Stomach (tissue), 9 donors: ENCODE results near the gene MYO5B. TPM values are rescaled to one million over a fixed set of nuclear protein-coding genes. Genes with fewer than 3 reads are reported as not detected.

ENCODE experiments used
- DNase-seq, 2 donors: peaks; one replicate each; pipeline versions ENCODE4 v3.0.0 to v3.0.0-alpha.2; 2013 to 2019
- H3K27ac ChIP-seq, 5 donors: fragments of 200-600 bp in 4 of 5; sonication (generic) in 4 of 5; one replicate each; pipeline ENCODE4 v1.5.1; 2013 to 2019; ENCODE audit warnings: mild to moderate bottlenecking in 1 of 5, moderate library complexity in 1 of 5
- H3K27me3 ChIP-seq, 3 donors: fragments of 200-600 bp; sonication (generic); one replicate each; pipeline ENCODE4 v1.5.1; 2017 to 2019; ENCODE audit warnings: mixed run types in 1 of 3
- H3K36me3 ChIP-seq, 4 donors: fragments of 200-600 bp; sonication (generic); 1 replicate in 3 of 4; 2 replicates in 1 of 4; pipeline ENCODE4 v1.5.1; 2016 to 2019
- H3K4me1 ChIP-seq, 4 donors: fragments of 200-600 bp; sonication (generic); one replicate each; pipeline ENCODE4 v1.5.1; 2016 to 2019
- H3K4me3 ChIP-seq, 4 donors: fragments of 200-600 bp; sonication (generic) in 3 of 4; one replicate each; pipeline ENCODE4 v1.5.1; 2016 to 2019; ENCODE audit warnings: mild to moderate bottlenecking in 1 of 4
- H3K9me3 ChIP-seq, 4 donors: fragments of 200-600 bp; sonication (generic); one replicate each; pipeline ENCODE4 v1.5.1; 2016 to 2019
- CTCF ChIP-seq, 7 experiments: fragments of 450-650 bp in 4 of 7; fragments of 200-600 bp in 3 of 7; sonication (generic) in 3 of 7; IDR thresholded peaks; one replicate each; pipeline ENCODE4 v1.5.1; 2016 to 2019; ENCODE audit warnings: antibody characterized with exemption in 7 of 7, control low read depth in 2 of 7, mild to moderate bottlenecking in 1 of 7
- EP300 ChIP-seq: sonication (generic); formaldehyde crosslinking; IDR thresholded peaks from one replicate; pipeline ENCODE4 v1.6.1; 2017; ENCODE audit warnings: antibody characterized with exemption
- POLR2A ChIP-seq, 4 donors: fragments of 450-650 bp; IDR thresholded peaks; one replicate each; pipeline ENCODE4 v1.6.1; 2016; ENCODE audit warnings: antibody characterized with exemption in 4 of 4, control low read depth in 2 of 4, mild to moderate bottlenecking in 1 of 4, moderate library complexity in 1 of 4
- POLR2AphosphoS5 ChIP-seq, 3 donors: sonication (generic); formaldehyde crosslinking; IDR thresholded peaks; one replicate each; pipeline ENCODE4 v1.6.1; 2016; ENCODE audit warnings: antibody characterized with exemption in 3 of 3
- WGBS, 5 donors: extraction: QIAGEN DNeasy Blood & Tissue Kit in 3 of 5; methylation state at CpG; one replicate each; pipeline versions ENCODE4 v1.1.5 to v1.1.7; 2013 to 2018; 5-methylcytosine and 5-hydroxymethylcytosine counted together
- intact Hi-C: fragments of 100-400 bp; cut with DNase I; formaldehyde crosslinking; loops from one replicate; pipeline ENCODE4 v1.15.1; 2023; ENCODE audit warnings: low total_unique reads
- polyA plus RNA-seq, 3 donors: library from polyadenylated mRNA; stranded (reverse); fragments of 200-250 nt; gene quantifications; one replicate each; pipeline ENCODE4 v1.2.3, GENCODE V29; 2013
- total RNA-seq, 5 donors: library from RNA; depleted of rRNA; stranded (reverse); fragments of >200 nt; gene quantifications; one replicate each; pipeline versions ENCODE4 v1.1.0 to v1.2.3, GENCODE V29; 2014 to 2016
- donor health status: healthy with polysubstance abuse.
- donor health status: Bipolar disorder and iron deficiency.
- donor health status: healthy.

Gene MYO5B
- total and polyA plus RNA-seq, 8 donors = 13.6 to 224 (median 33.7) TPM

- no peak for DNase-seq
- intact Hi-C loops = no loop called here
- H3K36me3 ChIP-seq = no peaks in the 10 kb centered on the region
- no peaks in the 10 kb centered on the region for H3K9me3 ChIP-seq
- no peak overlapping the region for H3K27ac ChIP-seq
- H3K4me1 ChIP-seq = peaks cover 0 to 5% (median 0%) of the 10 kb centered on the region in 4 donors
- H3K27me3 ChIP-seq = no peaks in the 10 kb centered on the region
- TF ChIP-seq EP300 = no peak
- TF ChIP-seq POLR2A (IDR thresholded peaks at IDR 0.05) = no peak
- WGBS, 5 donors = 44 to 71% (median 50%) methylated on average over 2 of the region's 2 CpGs
- no peak overlapping the region for H3K4me3 ChIP-seq
Observed at GRCh38 chr18:50060822-50061221, 134.1 kb downstream of the MYO5B start.

GRCh38 chr18:50058731-50059130, 136.2 kb downstream of the MYO5B start:
- Histone ChIP-seq H3K4me3 (no peak overlapping the region), H3K27me3 (no peaks in the 10 kb centered on the region), H3K4me1 (peaks cover 0 to 5% (median 0%) of the 10 kb centered on the region in 4 donors), H3K9me3 (no peaks in the 10 kb centered on the region), H3K36me3 (no peaks in the 10 kb centered on the region), H3K27ac (no peak overlapping the region)
- intact Hi-C loops = no loop called here
- WGBS, 5 donors = 78 to 85% (median 82%) methylated on average over 4 of the region's 4 CpGs
- no peak for DNase-seq
- TF ChIP-seq CTCF (IDR thresholded peaks at IDR 0.05) = no peak

- intact Hi-C loops = no loop called here
- no peaks in the 10 kb centered on the region for H3K9me3 ChIP-seq
- H3K27ac ChIP-seq = no peak overlapping the region
- H3K4me1 ChIP-seq = peaks cover 0 to 4% (median 0%) of the 10 kb centered on the region in 4 donors
- no peaks in the 10 kb centered on the region for H3K27me3 ChIP-seq
- DNase-seq = no peak
- TF ChIP-seq CTCF (IDR thresholded peaks at IDR 0.05) = no peak
- H3K4me3 ChIP-seq = no peak overlapping the region
- H3K36me3 ChIP-seq = no peaks in the 10 kb centered on the region
Observed at GRCh38 chr18:50057009-50057408, 137.9 kb downstream of the MYO5B start.

GRCh38 chr18:50056185-50056584, 138.8 kb downstream of the MYO5B start:
- no peak for DNase-seq
- 88 to 100% (median 91%) methylated on average over 1 of the region's 1 CpG for WGBS, 5 donors
- H3K27me3 ChIP-seq = no peaks in the 10 kb centered on the region
- intact Hi-C loops = no loop called here
- H3K4me3 ChIP-seq = no peak overlapping the region
- H3K36me3 ChIP-seq = no peaks in the 10 kb centered on the region
- H3K9me3 ChIP-seq = no peaks in the 10 kb centered on the region
- no peak overlapping the region for H3K27ac ChIP-seq
- no peaks in the 10 kb centered on the region for H3K4me1 ChIP-seq
- TF ChIP-seq POLR2AphosphoS5 (IDR thresholded peaks at IDR 0.05) = no peak
- no peak for TF ChIP-seq POLR2A (IDR thresholded peaks at IDR 0.05)
- TF ChIP-seq CTCF (IDR thresholded peaks at IDR 0.05) = no peak
- TF ChIP-seq EP300 = no peak

- H3K27ac ChIP-seq = no peak overlapping the region
- H3K36me3 ChIP-seq = no peaks in the 10 kb centered on the region
- no peaks in the 10 kb centered on the region for H3K27me3 ChIP-seq
- H3K4me3 ChIP-seq = no peak overlapping the region
- WGBS, 5 donors = 75 to 82% (median 78%) methylated on average over 4 of the region's 4 CpGs
- DNase-seq = no peak
- H3K4me1 ChIP-seq = no peaks in the 10 kb centered on the region
- no peaks in the 10 kb centered on the region for H3K9me3 ChIP-seq
- TF ChIP-seq EP300 = no peak
- TF ChIP-seq POLR2A (IDR thresholded peaks at IDR 0.05) = no peak
- no peak for TF ChIP-seq POLR2AphosphoS5 (IDR thresholded peaks at IDR 0.05)
- TF ChIP-seq CTCF (IDR thresholded peaks at IDR 0.05) = no peak
- intact Hi-C loops = no loop called here
Observed at GRCh38 chr18:50055488-50055887, 139.5 kb downstream of the MYO5B start.
